Measurements from ENCODE around the gene VILL.

DNA sequence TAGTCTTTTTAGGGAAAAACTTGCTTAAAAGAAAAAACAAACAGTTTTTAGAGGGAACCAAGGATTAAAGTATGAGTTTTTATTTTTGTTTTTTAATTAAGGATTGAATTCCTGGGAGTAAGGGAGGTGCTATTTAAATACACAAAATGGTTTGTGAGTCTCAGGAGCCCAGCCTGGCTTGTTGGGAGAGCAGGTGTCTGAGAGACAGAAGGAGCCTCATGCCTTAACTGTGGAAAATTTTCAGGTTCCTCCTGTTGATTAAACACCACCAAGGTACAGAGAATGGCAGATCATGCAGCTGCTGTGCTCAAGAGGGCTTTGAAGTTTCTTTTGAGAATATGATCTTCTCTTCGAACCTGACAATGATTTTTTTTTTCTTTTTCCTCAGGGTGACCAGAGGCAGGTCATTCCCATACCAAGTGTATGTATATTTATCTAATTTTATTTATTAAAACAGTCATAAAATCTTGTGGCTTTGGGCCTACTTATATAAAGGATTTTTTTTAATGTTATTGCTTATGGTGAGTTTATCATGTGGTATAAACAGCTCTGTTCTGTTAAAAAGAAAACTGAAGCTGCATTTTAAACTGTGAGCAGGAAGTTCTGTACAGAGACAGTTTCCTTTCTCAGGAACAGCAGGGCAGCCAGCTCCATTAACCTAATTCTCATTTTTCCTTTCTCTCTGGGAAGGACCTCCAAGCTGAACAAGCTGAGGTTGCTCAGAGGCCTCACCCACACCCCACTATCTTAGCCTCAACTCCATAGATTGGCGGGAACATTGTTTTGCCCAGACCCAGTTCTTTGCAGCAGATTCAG lies 33.7 kb upstream of the VILL start:
- TF ChIP-seq, protein P1, sequence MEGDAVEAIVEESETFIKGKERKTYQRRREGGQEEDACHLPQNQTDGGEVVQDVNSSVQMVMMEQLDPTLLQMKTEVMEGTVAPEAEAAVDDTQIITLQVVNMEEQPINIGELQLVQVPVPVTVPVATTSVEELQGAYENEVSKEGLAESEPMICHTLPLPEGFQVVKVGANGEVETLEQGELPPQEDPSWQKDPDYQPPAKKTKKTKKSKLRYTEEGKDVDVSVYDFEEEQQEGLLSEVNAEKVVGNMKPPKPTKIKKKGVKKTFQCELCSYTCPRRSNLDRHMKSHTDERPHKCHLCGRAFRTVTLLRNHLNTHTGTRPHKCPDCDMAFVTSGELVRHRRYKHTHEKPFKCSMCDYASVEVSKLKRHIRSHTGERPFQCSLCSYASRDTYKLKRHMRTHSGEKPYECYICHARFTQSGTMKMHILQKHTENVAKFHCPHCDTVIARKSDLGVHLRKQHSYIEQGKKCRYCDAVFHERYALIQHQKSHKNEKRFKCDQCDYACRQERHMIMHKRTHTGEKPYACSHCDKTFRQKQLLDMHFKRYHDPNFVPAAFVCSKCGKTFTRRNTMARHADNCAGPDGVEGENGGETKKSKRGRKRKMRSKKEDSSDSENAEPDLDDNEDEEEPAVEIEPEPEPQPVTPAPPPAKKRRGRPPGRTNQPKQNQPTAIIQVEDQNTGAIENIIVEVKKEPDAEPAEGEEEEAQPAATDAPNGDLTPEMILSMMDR (conservative IDR thresholded peaks at IDR 0.05): no peak
- no peak for TF ChIP-seq ZFX (IDR thresholded peaks at IDR 0.05)
